RWPE2 (cell line): ENCODE results near the gene THSD4.

Experiments used
- ATAC-seq: fragments of 200-7000 bp; cut with Tn5 transposase; 3 replicates; pipeline ENCODE4 v1.9.1; 2021; ENCODE audit warnings: low read depth
- DNase-seq: peaks from one replicate; pipeline ENCODE4 v3.0.0-alpha.2; 2020; ENCODE audit warnings: low spot score
- H3K27ac ChIP-seq: fragments of 450-650 bp; 2 replicates; pipeline ENCODE4 v1.5.1; 2017; ENCODE audit warnings: mild to moderate bottlenecking; ENCODE audit not compliant: poor library complexity, severe bottlenecking
- H3K27me3 ChIP-seq: fragments of 250-450 bp; sonication (Bioruptor Pico); 2 replicates; pipeline ENCODE4 v1.5.1; 2021; ENCODE audit warnings: mild to moderate bottlenecking, moderate library complexity; ENCODE audit not compliant: insufficient read depth, poor library complexity, severe bottlenecking
- H3K36me3 ChIP-seq: fragments of 250-450 bp; sonication (Bioruptor Pico); 2 replicates; pipeline ENCODE4 v1.5.1; 2020; ENCODE audit warnings: low read depth, mild to moderate bottlenecking, moderate library complexity
- H3K4me1 ChIP-seq: fragments of 250-450 bp; sonication (Bioruptor Pico); 2 replicates; pipeline ENCODE4 v1.5.1; 2021; ENCODE audit warnings: mild to moderate bottlenecking, moderate library complexity; ENCODE audit not compliant: insufficient read depth, poor library complexity, severe bottlenecking
- H3K4me3 ChIP-seq: fragments of 250-450 bp; sonication (Bioruptor Pico); 2 replicates; pipeline ENCODE4 v1.5.1; 2021; ENCODE audit warnings: mild to moderate bottlenecking, moderate library complexity; ENCODE audit not compliant: severe bottlenecking
- H3K9me3 ChIP-seq: fragments of 250-450 bp; sonication (Bioruptor Pico); 2 replicates; pipeline ENCODE4 v1.5.1; 2021; ENCODE audit warnings: mild to moderate bottlenecking, moderate library complexity; ENCODE audit not compliant: severe bottlenecking
- TF ChIP-seq, protein P1 (sequence below): fragments of 450-650 bp; IDR thresholded peaks from one replicate; pipeline ENCODE4 v1.5.1; 2017; ENCODE audit warnings: mild to moderate bottlenecking, moderate library complexity; ENCODE audit not compliant: poor library complexity, severe bottlenecking

THSD4 gene

DNA sequence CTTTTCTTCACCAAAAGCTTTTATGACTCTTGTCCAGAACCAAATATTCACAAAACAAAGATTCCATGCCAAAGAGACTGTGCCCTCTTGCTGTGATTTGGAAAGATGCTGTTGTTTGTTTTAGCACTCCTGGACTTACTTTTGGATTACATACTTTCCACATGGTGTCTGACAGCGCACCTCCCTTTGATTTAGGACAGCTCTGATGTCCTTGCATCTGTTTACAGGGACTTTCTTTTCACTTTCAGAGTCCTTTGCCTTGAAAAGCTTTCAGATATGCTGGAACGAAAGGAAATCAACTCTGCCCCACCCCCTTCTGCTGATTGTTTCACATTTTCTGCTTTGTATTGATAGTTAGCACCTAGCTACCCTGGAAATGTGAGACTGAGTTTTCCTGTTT, 562.1 kb downstream of the THSD4 start:
- no peak for DNase-seq
- H3K27ac ChIP-seq = peak overlapping the region; percentile 0

GRCh38 chr15:71677766-71678165, 562.5 kb downstream of the THSD4 start:
- H3K27ac ChIP-seq = no peak overlapping the region
- H3K9me3 ChIP-seq = no peaks in the 10 kb centered on the region
- H3K27me3 ChIP-seq = no peaks in the 10 kb centered on the region
- H3K36me3 ChIP-seq = no peaks in the 10 kb centered on the region
- H3K4me1 ChIP-seq = peaks cover 50% of the 10 kb centered on the region
- DNase-seq (no peak), ATAC-seq (no peak)
- H3K4me3 ChIP-seq = no peak overlapping the region
- TF ChIP-seq, protein P1, sequence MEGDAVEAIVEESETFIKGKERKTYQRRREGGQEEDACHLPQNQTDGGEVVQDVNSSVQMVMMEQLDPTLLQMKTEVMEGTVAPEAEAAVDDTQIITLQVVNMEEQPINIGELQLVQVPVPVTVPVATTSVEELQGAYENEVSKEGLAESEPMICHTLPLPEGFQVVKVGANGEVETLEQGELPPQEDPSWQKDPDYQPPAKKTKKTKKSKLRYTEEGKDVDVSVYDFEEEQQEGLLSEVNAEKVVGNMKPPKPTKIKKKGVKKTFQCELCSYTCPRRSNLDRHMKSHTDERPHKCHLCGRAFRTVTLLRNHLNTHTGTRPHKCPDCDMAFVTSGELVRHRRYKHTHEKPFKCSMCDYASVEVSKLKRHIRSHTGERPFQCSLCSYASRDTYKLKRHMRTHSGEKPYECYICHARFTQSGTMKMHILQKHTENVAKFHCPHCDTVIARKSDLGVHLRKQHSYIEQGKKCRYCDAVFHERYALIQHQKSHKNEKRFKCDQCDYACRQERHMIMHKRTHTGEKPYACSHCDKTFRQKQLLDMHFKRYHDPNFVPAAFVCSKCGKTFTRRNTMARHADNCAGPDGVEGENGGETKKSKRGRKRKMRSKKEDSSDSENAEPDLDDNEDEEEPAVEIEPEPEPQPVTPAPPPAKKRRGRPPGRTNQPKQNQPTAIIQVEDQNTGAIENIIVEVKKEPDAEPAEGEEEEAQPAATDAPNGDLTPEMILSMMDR = no peak

More for the DNA sequence above, 562.1 kb downstream of the THSD4 start:
- H3K9me3 ChIP-seq = no peaks in the 10 kb centered on the region
- no peak overlapping the region for H3K4me3 ChIP-seq
- no peaks in the 10 kb centered on the region for H3K27me3 ChIP-seq
- no peak for ATAC-seq
- TF ChIP-seq, protein P1 = no peak
- H3K4me1 ChIP-seq = peaks cover 50% of the 10 kb centered on the region
- H3K36me3 ChIP-seq = no peaks in the 10 kb centered on the region

DNA sequence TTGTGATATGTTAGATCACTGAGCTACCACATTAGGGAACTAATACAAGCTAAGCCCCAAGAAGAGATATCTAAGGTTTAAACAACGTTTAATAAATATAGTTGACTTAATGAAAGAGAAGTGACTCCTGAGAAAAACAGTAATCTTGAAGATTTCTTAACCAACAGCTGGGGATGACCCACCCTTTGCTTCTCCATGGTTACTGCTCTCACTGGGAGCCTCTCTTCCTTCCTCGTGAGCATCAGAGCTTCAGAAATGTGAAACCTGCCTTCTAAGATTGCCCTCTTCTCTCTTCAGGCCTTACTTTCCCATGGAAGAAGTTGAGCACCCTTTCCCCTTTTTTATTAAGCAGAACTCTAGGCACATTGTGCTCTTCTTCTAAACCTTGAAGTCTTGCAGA, 562.9 kb downstream of the THSD4 start:
- ATAC-seq (no peak), DNase-seq (no peak)
- no peaks in the 10 kb centered on the region for H3K9me3 ChIP-seq
- TF ChIP-seq, protein P1 = no peak
- no peaks in the 10 kb centered on the region for H3K27me3 ChIP-seq
- no peaks in the 10 kb centered on the region for H3K36me3 ChIP-seq
- no peak overlapping the region for H3K4me3 ChIP-seq
- H3K4me1 ChIP-seq = peaks cover 50% of the 10 kb centered on the region
- no peak overlapping the region for H3K27ac ChIP-seq

DNA sequence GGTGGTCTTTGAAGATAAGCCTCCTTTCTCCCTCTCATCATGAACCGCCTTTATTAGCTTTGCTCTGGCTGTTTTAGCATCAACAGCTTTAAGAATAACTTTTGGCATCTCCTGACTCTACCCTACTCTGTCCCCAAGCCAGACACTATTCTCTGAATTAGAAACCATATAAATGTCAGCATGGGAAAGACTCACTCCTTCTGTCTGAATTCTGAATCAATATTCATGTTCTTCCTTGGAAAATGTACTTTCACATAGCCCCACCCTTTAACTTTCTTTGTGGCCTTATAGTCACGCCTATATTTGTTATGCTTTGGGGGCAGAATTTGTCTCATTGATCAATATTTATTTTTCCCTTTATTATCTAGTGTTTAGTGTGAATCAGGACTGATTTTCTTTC, 563.3 kb downstream of the THSD4 start:
- Histone ChIP-seq H3K4me3 (no peak overlapping the region), H3K27ac (peak overlapping the region; percentile 50), H3K36me3 (no peaks in the 10 kb centered on the region), H3K27me3 (no peaks in the 10 kb centered on the region), H3K9me3 (no peaks in the 10 kb centered on the region), H3K4me1 (peaks cover 55% of the 10 kb centered on the region)
- ATAC-seq (no peak), DNase-seq (no peak)
- TF ChIP-seq, protein P1 = no peak

GRCh38 chr15:71679223-71679792, 564.0 kb downstream of the THSD4 start:
- no peaks in the 10 kb centered on the region for H3K9me3 ChIP-seq
- peak overlapping the region; percentile 50 for H3K27ac ChIP-seq
- no peaks in the 10 kb centered on the region for H3K36me3 ChIP-seq
- ATAC-seq = peak; percentile 21
- TF ChIP-seq, protein P1 = no peak
- no peak overlapping the region for H3K4me3 ChIP-seq
- peaks cover 60% of the 10 kb centered on the region for H3K4me1 ChIP-seq
- H3K27me3 ChIP-seq = no peaks in the 10 kb centered on the region
- no peak for DNase-seq
